ENCODE data around the gene CADPS2.

Gene CADPS2

GRCh38 chr7:122901250-122901649, 15.0 kb upstream of the CADPS2 start:
- peak in 1 of 2 donors; percentile 17 for DNase-seq (ENCODE audit: low read depth in 2 of 2)
- TF ChIP-seq CTCF (IDR thresholded peaks at IDR 0.05; ENCODE audit: low read depth, low read length) = no peak
- H3K4me3 ChIP-seq (replicated peaks in 1 of 2; ENCODE audit: low read depth in 2 of 2, low read length in 2 of 2) = no peak overlapping the region

DNA sequence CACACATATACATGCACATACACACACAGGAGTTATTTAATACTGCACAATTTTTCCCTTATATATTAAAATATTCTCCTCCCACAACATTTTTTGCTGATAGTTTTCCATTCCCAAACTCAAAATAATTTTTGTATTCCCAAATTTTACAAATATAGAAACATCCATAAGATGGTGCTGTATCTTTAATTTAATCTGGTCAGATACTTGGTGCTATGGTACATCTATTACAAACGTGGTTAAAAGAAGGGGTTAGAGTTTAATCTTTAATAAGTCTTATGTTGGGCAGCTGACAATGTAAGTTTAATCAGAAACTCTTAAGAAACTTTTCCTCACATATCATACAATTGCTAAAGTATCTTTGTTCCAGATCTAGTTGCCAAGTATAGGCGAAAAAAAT, 10.2 kb upstream of the CADPS2 start:
- peak; percentile 6 for TF ChIP-seq CTCF (IDR thresholded peaks at IDR 0.05; ENCODE audit: low read depth, low read length)
- peak in 1 of 2 donors; percentile 28 for DNase-seq (ENCODE audit: low read depth in 2 of 2)
- no peak overlapping the region for H3K4me3 ChIP-seq (replicated peaks in 1 of 2; ENCODE audit: low read depth in 2 of 2, low read length in 2 of 2)

DNA sequence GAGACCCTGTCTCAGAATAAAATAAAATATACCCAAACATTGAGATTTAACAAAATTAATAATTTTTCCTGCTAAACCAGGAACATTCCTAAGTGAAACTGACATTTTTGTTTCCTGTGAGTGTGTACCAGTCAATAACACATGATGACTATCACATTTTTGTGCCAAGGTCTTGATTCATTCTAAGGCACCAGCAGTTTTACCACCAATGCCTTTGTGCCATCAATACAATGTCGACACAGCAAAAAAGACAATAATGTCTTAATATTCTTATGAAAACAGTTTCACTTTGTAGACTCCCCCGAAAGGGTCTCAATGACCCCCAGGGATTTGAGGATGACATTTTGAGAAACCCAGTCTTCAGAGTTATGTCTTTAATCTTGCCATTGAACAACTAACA, 7.2 kb upstream of the CADPS2 start:
- no peak for DNase-seq (ENCODE audit: low read depth in 2 of 2)
- H3K4me3 ChIP-seq (replicated peaks in 1 of 2; ENCODE audit: low read depth in 2 of 2, low read length in 2 of 2) = no peak overlapping the region
- TF ChIP-seq CTCF (IDR thresholded peaks at IDR 0.05; ENCODE audit: low read depth, low read length) = no peak

DNA sequence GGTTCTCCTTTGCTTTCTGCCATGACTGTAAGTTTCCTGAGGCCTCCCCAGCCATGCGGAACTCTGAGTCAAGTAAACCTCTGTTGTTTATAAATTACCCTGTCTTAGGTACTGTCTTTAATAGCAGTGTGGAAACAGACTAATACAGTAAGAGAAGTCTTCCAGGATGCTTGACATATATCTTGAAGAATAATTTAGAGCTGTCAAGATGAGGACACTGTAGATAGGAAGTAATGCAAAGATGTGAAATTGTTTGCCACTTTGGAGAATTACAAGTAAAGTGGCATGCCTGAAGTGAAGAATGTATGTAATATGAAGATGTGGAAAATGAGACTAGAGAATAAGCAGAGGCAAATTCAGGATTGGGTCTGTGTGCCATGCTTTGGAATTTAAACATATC, 2.9 kb upstream of the CADPS2 start:
- H3K4me3 ChIP-seq (replicated peaks in 1 of 2; ENCODE audit: low read depth in 2 of 2, low read length in 2 of 2) = no peak overlapping the region
- TF ChIP-seq CTCF (IDR thresholded peaks at IDR 0.05; ENCODE audit: low read depth, low read length) = no peak
- DNase-seq (ENCODE audit: low read depth in 2 of 2) = no peak

DNA sequence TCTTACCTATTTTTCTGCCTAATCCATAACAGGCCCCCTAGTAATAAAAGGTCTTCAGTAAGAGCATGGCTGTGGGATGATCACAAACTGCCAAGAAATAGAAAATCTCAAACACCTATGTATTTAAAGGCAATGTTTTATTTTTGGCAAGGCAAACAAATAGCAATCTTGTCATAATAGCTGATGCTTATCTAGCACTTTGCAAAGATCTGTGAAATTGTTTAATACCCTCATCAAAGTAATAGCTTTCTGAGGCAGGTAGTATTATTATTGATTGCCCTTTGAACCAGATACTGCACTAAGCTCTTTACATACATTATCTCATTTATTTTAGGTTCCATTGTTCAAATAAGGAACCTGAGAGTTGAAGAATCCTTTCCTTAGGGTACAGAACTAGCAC, 1.6 kb upstream of the CADPS2 start:
- TF ChIP-seq CTCF (IDR thresholded peaks at IDR 0.05; ENCODE audit: low read depth, low read length) = no peak
- no peak for DNase-seq (ENCODE audit: low read depth in 2 of 2)
- H3K4me3 ChIP-seq (replicated peaks in 1 of 2; ENCODE audit: low read depth in 2 of 2, low read length in 2 of 2) = no peak overlapping the region

- H3K4me3 ChIP-seq (replicated peaks in 1 of 2; ENCODE audit: low read depth in 2 of 2, low read length in 2 of 2) = peak overlapping the region; percentile 86 to 91
- DNase-seq (ENCODE audit: low read depth in 2 of 2) = peak; percentile 69 to 85
- TF ChIP-seq CTCF (IDR thresholded peaks at IDR 0.05; ENCODE audit: low read depth, low read length) = peak; percentile 43
These were observed 938 bp upstream of the CADPS2 start for GRCh38 chr7:122887198-122887597.

DNA sequence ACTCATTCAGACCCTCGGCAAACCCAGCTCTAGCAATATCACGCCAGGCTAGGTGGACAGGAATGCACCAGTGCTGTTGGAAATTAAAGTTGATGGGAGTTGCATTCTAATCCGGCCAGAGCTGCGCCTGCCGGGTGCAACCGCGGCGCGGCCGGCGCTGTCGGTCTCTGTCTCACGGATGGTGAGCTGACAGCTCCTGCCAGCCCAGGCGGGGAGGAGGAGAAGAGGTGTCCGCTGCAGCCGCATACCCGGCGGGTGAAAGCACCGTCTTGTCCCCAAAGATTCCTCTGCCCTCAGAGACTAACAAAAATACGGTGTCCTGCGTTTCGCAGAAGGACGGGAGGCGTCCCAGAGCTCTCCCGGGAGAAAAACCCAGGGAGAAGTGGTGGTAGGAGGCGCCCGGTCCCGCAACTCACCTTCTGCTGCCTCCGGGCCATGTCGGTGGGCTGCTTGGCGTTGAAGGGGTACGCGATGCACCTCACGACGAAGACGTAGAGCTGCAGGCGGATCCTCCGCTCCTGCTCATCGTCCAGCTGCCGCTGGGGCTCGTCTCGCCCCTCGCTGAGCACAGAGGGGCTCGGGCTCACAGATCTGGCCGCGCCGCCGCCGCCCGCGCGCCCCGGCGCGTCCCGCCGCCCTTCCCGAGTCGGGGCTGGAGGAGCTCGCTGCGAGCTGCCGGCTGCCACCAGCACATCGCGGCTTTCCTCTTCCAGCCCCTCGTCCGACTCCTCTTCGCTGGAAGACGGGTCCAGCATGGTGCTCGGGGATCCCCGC, 490 bp downstream of the CADPS2 start:
- peak; percentile 51 to 62 for DNase-seq (ENCODE audit: low read depth in 2 of 2)
- TF ChIP-seq CTCF (IDR thresholded peaks at IDR 0.05; ENCODE audit: low read depth, low read length) = peak; percentile 36
- H3K4me3 ChIP-seq (replicated peaks in 1 of 2; ENCODE audit: low read depth in 2 of 2, low read length in 2 of 2) = peak overlapping the region; percentile 86 to 91
